NCI-H2196 (cell line): ENCODE measurements around the gene ZNF334.
A peak's percentile ranks its signal among the peaks of the same experiment; 100 is the strongest.

Experiments used
- DNase-seq: peaks from one replicate; lab custom pipeline; 2025; ENCODE audit not compliant: unreplicated experiment; lab: John Stamatoyannopoulos, UW

Gene ZNF334

GRCh38 chr20:46546298-46546697 is 32.9 kb upstream of the ZNF334 start:
- DNase-seq, result no peak

- DNase-seq, result no peak
Measured at GRCh38 chr20:46545827-46546138, 32.4 kb upstream of the ZNF334 start.

- DNase-seq, result no peak
Measured at GRCh38 chr20:46545077-46545826, 31.9 kb upstream of the ZNF334 start.

DNA sequence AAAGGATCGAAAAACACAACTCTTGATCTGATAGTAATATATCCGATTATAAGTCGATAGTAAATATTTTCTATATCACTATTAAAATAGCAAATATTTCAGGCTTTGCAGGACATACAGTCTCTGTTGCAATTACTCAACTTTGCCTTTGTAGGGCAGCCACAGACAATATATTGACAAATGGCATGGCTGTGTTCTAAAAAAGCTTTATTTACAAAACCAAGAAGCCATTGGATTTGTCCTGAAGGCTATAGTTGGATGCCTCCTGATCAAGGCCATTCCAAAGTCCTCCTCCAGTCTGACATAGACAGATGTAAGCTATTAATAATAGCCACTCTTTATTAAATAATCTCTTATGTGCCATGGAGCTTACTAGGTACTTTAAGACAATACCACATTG is 31.2 kb upstream of the ZNF334 start:
- no peak for DNase-seq

DNA sequence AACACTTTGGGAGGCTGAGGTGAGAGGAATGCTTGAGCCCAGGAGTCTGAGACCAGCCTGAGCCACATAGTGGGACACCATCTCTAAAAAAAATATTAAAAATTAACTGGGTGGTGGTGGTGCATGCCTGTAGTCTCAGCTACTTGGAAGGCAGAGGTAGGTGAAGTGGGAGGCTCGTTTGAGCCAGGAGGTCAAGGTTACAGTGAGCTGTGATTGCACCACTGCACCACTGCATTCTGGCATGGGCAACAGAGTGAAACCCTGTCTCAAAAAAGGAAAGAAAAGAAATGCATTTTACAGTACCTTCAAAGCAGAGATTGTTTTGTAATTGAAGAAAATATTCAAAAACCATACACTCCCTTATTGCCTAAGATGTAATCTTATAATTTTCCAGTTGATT is 30.6 kb upstream of the ZNF334 start:
- DNase-seq, result no peak

- no peak for DNase-seq
Measured at GRCh38 chr20:46543033-46543432, 29.7 kb upstream of the ZNF334 start.

- DNase-seq, result no peak
Measured at GRCh38 chr20:46541229-46541935, 28.0 kb upstream of the ZNF334 start.

GRCh38 chr20:46539113-46539512 is 25.8 kb upstream of the ZNF334 start:
- DNase-seq, result no peak

GRCh38 chr20:46530640-46531039 is 17.3 kb upstream of the ZNF334 start:
- DNase-seq, result no peak

- no peak for DNase-seq
Measured at GRCh38 chr20:46523696-46524328, 10.5 kb upstream of the ZNF334 start.

- DNase-seq, result no peak
Measured at GRCh38 chr20:46523108-46523507, 9.7 kb upstream of the ZNF334 start.

GRCh38 chr20:46520976-46521579 is 7.7 kb upstream of the ZNF334 start:
- peak; percentile 66 for DNase-seq

GRCh38 chr20:46520540-46520939 is 7.2 kb upstream of the ZNF334 start:
- DNase-seq, result no peak

GRCh38 chr20:46519471-46520068 is 6.2 kb upstream of the ZNF334 start:
- no peak for DNase-seq

- no peak for DNase-seq
Measured at GRCh38 chr20:46509523-46509922, 3.8 kb downstream of the ZNF334 start.

DNA sequence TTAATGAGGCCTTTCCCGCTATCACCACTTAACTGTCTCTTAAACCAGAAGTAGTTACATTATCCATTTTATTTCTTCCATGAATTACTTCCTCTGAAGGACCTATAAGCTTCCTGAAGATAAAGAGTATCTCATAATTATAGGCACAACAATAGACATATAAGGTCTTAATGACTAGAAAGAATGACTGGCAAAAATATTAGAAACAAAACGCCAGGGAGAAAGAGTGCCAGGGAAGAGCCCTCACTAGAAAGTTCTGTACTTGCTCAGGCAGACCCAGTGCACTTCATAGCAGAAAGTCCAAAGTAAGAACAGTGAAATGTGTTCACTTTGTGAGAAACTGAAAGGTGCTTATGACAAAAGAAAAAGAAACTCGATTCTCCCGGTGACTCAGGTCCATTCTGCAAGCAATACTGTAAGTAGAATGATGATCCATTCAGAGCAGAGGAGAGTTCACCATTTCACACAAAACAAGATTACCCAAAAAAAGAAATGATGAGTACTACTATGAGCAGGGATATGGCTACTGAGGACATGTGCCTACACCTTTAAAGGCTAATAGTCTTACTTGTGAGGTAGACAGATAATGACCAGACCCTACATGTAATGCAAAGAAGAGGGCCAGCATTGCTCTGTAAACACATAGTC is 5.5 kb downstream of the ZNF334 start:
- DNase-seq, result no peak

DNA sequence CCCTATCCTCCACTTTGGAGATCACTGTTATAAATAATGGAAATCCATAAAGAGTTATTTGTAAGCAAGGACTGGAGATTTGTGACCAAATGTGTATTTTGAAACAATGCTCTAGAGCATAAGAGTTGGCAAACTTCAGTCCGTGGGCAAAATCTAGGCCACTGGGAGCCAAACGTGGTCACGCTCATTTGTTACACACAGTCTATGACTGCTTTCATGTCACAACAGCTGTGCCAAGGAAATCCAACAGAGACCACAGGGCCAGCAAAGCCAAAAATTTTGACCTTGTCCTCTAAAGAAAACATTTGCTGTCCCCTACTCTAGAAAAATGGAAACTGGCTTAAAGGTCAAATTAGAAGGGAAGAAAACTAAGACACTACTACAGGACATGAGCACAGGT is 7.9 kb downstream of the ZNF334 start:
- no peak for DNase-seq

DNA sequence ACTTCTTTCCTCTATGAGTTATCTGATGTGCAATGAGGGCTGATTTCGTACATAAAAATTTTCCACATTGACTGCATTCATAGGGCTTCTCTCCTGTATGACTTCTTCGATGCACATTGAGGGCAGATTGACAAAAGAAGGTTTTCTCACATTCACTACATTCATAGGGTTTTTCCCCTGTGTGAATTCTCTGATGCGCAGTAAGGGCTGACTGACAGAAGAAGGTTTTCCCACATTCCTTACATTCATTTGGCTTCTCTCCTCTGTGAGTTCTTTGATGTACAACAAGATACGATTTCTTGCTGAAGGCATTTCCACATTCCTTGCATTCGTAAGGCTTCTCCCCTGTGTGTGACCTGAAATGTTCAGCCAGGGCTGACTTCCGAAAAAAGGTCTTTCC is 11.4 kb downstream of the ZNF334 start:
- DNase-seq, result no peak

DNA sequence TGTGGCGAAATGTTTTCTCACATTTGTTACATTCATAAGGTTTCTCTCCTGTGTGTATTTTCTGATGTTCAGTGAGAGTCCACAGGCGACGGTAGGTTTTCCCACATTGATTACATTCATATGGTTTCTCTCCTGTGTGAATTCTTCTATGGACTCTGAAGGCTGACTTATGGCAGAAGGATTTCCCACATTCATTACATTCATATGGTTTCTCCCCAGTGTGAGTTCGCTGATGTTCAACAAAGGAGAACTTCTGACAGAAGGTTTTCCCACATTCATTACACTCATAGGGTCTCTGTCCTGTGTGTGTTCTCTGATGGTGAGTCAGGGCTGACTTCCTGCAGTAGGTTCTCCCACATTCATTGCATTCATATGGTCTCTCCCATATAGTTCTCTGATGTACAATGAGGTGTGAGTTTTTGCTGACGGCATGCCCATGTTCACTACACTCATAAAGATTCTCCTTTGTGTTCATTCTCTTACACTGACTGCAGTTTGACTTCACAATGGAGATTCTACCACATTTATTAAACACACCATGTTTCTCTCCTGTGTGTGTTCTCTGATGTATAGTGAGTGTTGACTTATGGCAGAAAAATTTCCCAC is 11.9 kb downstream of the ZNF334 start:
- no peak for DNase-seq

- DNase-seq, result no peak
Measured at GRCh38 chr20:46494077-46494476, 19.3 kb downstream of the ZNF334 start.

GRCh38 chr20:46491354-46491753 is 22.0 kb downstream of the ZNF334 start:
- DNase-seq, result no peak
